ENCODE results near the gene TC2N. TPM values are rescaled to one million over a fixed set of nuclear protein-coding genes. Genes with fewer than 3 reads are reported as not detected.

TC2N gene
- total RNA-seq, 2 donors from 2014 or later = 17.3 to 19.5 TPM

GRCh38 chr14:91841065-91841464, 26.3 kb downstream of the TC2N start:
- H3K4me3 Mint-ChIP-seq = no peak overlapping the region

DNA sequence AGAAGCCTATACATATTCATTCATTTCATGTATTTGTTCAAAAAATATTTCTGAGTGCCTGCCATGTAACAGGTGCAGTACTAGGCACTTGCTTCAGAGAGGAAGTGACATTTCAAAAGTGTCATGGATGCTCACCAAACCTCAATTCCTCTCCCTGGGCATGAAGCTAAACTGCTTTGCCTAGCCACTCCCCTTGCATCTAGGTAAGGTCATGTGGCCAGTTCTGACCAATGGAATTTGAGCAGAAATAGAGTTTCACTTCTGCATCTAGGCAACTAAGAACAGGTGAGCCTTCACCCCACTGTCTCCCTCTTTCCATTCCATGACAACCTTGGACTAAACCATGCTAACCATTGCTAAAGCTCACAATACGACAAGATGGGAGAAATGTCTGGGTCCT, 27.6 kb downstream of the TC2N start:
- H3K27ac ChIP-seq (ENCODE audit: low read depth, low read length) = no peak overlapping the region
- H3K36me3 ChIP-seq (ENCODE audit: control insufficient read depth, insufficient read depth, low read length) = no peaks in the 10 kb centered on the region
- Mint-ChIP-seq H3K27me3 (ENCODE audit: insufficient read depth) (peaks cover 3% of the 10 kb centered on the region), H3K4me1 (peaks cover under 1% of the 10 kb centered on the region), H3K9me3 (no peaks in the 10 kb centered on the region), H3K4me3 (no peak overlapping the region), H3K27ac (no peak overlapping the region), H3K36me3 (ENCODE audit: low read depth) (no peaks in the 10 kb centered on the region)
- WGBS, 2 experiments (ENCODE audit: insufficient coverage in 1 of 2, insufficient read length in 1 of 2) = 100% methylated on average over 1 of the region's 1 CpG; no CpG with 5 or more reads in 1 of the 2 experiments
- H3K9ac ChIP-seq (ENCODE audit: extremely low read depth, low read length, poor library complexity, severe bottlenecking) = no peak overlapping the region
- H3K9me3 ChIP-seq (ENCODE audit: control insufficient read depth, low read length) = no peaks in the 10 kb centered on the region
- H3K4me3 ChIP-seq (ENCODE audit: low read length) = no peak overlapping the region
- H3K4me1 ChIP-seq (ENCODE audit: control insufficient read depth, insufficient read depth, low read length) = no peaks in the 10 kb centered on the region
- peaks cover 48% of the 10 kb centered on the region for H3K27me3 ChIP-seq (ENCODE audit: control insufficient read depth, insufficient read depth, low read length, poor library complexity, severe bottlenecking)
- no peak for DNase-seq
- TF ChIP-seq CTCF (conservative IDR thresholded peaks at IDR 0.05) = no peak

More at GRCh38 chr14:91841065-91841464, 26.3 kb downstream of the TC2N start:
- H3K27ac ChIP-seq (ENCODE audit: low read depth, low read length) = no peak overlapping the region
- no peaks in the 10 kb centered on the region for H3K36me3 ChIP-seq (ENCODE audit: control insufficient read depth, insufficient read depth, low read length)
- Mint-ChIP-seq H3K9me3 (no peaks in the 10 kb centered on the region), H3K36me3 (ENCODE audit: low read depth) (no peaks in the 10 kb centered on the region), H3K4me1 (no peaks in the 10 kb centered on the region), H3K27ac (no peak overlapping the region), H3K27me3 (ENCODE audit: insufficient read depth) (peaks cover 7% of the 10 kb centered on the region)
- H3K4me1 ChIP-seq (ENCODE audit: control insufficient read depth, insufficient read depth, low read length) = no peaks in the 10 kb centered on the region
- DNase-seq = no peak
- TF ChIP-seq CTCF (conservative IDR thresholded peaks at IDR 0.05) = no peak
- no peak overlapping the region for H3K9ac ChIP-seq (ENCODE audit: extremely low read depth, low read length, poor library complexity, severe bottlenecking)
- no peaks in the 10 kb centered on the region for H3K9me3 ChIP-seq (ENCODE audit: control insufficient read depth, low read length)
- peaks cover 35% of the 10 kb centered on the region for H3K27me3 ChIP-seq (ENCODE audit: control insufficient read depth, insufficient read depth, low read length, poor library complexity, severe bottlenecking)
- no peak overlapping the region for H3K4me3 ChIP-seq (ENCODE audit: low read length)

DNA sequence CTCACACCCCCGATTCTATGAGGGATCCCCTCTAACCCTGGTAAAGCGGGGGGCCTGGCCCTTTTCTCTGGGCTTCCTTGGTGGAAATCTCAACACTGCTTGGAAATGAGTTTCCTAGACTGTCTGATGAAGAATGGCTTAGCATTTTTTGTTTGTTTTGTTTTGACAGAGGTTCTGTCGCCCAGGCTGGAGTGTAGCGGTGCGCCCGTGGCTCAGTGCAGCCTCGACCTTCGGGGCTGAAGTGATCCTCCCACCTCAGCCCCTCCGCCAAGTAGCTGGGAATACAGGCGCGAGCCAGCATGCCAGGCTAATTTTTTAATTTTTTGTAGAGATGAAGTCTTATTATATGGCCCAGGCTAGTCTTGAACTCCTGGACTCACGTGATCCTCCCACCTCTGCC, 30.3 kb downstream of the TC2N start:
- H3K27ac ChIP-seq (ENCODE audit: low read depth, low read length) = no peak overlapping the region
- no peak for TF ChIP-seq CTCF (conservative IDR thresholded peaks at IDR 0.05)
- H3K36me3 ChIP-seq (ENCODE audit: control insufficient read depth, insufficient read depth, low read length) = no peaks in the 10 kb centered on the region
- Mint-ChIP-seq H3K27ac (peak overlapping the region; percentile 84), H3K9me3 (no peaks in the 10 kb centered on the region), H3K36me3 (ENCODE audit: low read depth) (no peaks in the 10 kb centered on the region), H3K4me1 (peaks cover 5% of the 10 kb centered on the region), H3K4me3 (peak overlapping the region; percentile 70), H3K27me3 (ENCODE audit: insufficient read depth) (peaks cover 3% of the 10 kb centered on the region)
- peaks cover 51% of the 10 kb centered on the region for H3K27me3 ChIP-seq (ENCODE audit: control insufficient read depth, insufficient read depth, low read length, poor library complexity, severe bottlenecking)
- 78 to 93% methylated on average over 6 to 10 of the region's 12 CpGs for WGBS, 2 experiments (ENCODE audit: insufficient coverage in 1 of 2, insufficient read length in 1 of 2)
- no peaks in the 10 kb centered on the region for H3K9me3 ChIP-seq (ENCODE audit: control insufficient read depth, low read length)
- H3K9ac ChIP-seq (ENCODE audit: extremely low read depth, low read length, poor library complexity, severe bottlenecking) = peak overlapping the region; percentile 35
- DNase-seq = no peak
- no peaks in the 10 kb centered on the region for H3K4me1 ChIP-seq (ENCODE audit: control insufficient read depth, insufficient read depth, low read length)
- H3K4me3 ChIP-seq (ENCODE audit: low read length) = peak overlapping the region; percentile 79

Data from endodermal cell (in vitro differentiated cells).